Lower leg skin (tissue), 4 donors: ENCODE data around the gene TECPR2. TPM values are rescaled to one million over a fixed set of nuclear protein-coding genes. Genes with fewer than 3 reads are reported as not detected.

Source experiments
- DNase-seq, 2 donors: peaks; one replicate each; pipeline ENCODE4 v3.0.0-alpha.2; 2019; ENCODE audit warnings: low spot score in 2 of 2
- H3K4me3 ChIP-seq: fragments of 200-600 bp; sonication (generic); 2 replicates; pipeline ENCODE4 v1.5.1; 2017; ENCODE audit warnings: mild to moderate bottlenecking, low read depth; ENCODE audit not compliant: poor library complexity, severe bottlenecking
- POLR2A ChIP-seq, 2 donors: fragments of 450-650 bp; IDR thresholded peaks; one replicate each; pipeline ENCODE4 v1.6.1; 2016 to 2017; ENCODE audit warnings: antibody characterized with exemption in 2 of 2, mild to moderate bottlenecking in 1 of 2, moderate library complexity in 1 of 2
- WGBS, 2 donors: methylation state at CpG; one replicate each; pipeline ENCODE4 v1.1.5; 2018; 5-methylcytosine and 5-hydroxymethylcytosine counted together
- intact Hi-C: fragments of 100-400 bp; cut with DNase I; formaldehyde crosslinking; loops from one replicate; pipeline ENCODE4 v1.15.0; 2023; ENCODE audit warnings: low total_unique reads
- total RNA-seq, 4 donors: library from RNA; depleted of rRNA; stranded (reverse); fragments of >200 nt; gene quantifications; one replicate each; pipeline ENCODE4 v1.1.0, GENCODE V29; 2016
- TF ChIP-seq, protein P1 (sequence below), 3 donors: fragments of 450-650 bp; IDR thresholded peaks; one replicate each; pipeline ENCODE4 v1.5.1; 2016; ENCODE audit warnings: antibody characterized with exemption in 3 of 3, mild to moderate bottlenecking in 3 of 3, moderate library complexity in 2 of 3

The TECPR2 gene
- total RNA-seq, 4 donors from 2014 or later = 10.8 to 37.8 (median 17.8) TPM

DNA sequence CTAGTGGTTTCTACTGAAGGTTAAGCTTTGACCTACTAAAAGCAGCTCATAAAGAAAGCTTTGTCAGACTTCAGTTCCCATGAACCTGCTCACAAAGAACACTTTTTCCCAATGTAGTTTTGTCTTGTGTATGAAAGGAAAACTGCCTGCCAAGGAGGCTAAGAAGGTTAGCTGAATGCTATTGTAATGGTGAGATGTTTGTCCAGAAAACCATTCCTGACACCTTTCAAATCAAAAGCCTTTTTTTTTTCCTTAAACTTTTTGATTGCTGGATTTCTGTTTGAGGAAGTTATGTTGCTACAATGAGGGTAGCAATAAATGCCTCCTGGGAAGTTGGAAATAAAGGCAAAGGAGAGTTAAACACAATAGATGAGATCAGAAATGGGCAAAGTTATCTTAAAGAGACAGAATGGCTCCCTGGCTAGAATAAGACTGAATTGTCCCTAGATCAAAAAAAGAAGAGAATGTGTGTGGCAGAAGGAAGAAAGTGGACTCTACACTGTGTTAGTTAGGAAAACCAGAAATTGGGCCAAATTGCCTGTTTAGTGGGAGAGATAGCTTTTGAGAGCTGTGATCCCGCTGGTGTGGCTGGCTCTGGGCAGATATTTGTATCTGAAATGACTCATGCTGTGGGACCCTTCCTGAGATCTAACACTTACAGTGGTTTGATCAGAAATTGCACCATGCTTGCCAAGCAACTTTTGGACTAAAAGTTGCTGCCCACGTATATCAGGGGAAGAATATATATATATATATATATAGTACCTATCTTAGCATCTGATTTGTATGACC, 27.5 kb downstream of the TECPR2 start:
- DNase-seq = no peak
- TF ChIP-seq, protein P1, sequence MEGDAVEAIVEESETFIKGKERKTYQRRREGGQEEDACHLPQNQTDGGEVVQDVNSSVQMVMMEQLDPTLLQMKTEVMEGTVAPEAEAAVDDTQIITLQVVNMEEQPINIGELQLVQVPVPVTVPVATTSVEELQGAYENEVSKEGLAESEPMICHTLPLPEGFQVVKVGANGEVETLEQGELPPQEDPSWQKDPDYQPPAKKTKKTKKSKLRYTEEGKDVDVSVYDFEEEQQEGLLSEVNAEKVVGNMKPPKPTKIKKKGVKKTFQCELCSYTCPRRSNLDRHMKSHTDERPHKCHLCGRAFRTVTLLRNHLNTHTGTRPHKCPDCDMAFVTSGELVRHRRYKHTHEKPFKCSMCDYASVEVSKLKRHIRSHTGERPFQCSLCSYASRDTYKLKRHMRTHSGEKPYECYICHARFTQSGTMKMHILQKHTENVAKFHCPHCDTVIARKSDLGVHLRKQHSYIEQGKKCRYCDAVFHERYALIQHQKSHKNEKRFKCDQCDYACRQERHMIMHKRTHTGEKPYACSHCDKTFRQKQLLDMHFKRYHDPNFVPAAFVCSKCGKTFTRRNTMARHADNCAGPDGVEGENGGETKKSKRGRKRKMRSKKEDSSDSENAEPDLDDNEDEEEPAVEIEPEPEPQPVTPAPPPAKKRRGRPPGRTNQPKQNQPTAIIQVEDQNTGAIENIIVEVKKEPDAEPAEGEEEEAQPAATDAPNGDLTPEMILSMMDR (IDR thresholded peaks at IDR 0.05) = no peak
- no peak for TF ChIP-seq POLR2A (IDR thresholded peaks at IDR 0.05)
- intact Hi-C loops = no loop called here
- H3K4me3 ChIP-seq = no peak overlapping the region
- 60 to 73% methylated on average over 2 of the region's 2 CpGs for WGBS, 2 donors

DNA sequence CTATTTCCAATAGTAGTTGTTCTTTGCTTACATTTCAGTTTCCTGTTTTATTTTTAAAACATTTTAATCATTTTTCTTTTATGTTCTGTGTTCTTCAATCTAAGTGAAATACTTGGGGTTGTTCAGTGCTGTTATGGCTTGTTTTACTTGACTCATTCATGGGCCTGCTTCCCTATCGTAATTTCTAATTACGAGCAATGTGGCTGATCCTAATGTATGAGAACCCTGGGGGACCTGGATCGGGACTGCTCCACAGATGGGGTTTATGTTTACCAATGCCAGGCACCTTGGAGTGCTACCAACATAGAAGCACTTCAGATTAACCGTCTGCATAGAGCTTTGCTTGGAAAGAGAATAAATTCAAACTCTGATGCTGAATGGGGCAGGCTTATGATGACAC, 29.8 kb downstream of the TECPR2 start:
- no peak for TF ChIP-seq POLR2A (IDR thresholded peaks at IDR 0.05)
- TF ChIP-seq, protein P1 (IDR thresholded peaks at IDR 0.05) = no peak
- WGBS, 2 donors = 63 to 64% methylated on average over 4 of the region's 4 CpGs
- no peak overlapping the region for H3K4me3 ChIP-seq
- no peak for DNase-seq
- intact Hi-C loops = no loop called here

DNA sequence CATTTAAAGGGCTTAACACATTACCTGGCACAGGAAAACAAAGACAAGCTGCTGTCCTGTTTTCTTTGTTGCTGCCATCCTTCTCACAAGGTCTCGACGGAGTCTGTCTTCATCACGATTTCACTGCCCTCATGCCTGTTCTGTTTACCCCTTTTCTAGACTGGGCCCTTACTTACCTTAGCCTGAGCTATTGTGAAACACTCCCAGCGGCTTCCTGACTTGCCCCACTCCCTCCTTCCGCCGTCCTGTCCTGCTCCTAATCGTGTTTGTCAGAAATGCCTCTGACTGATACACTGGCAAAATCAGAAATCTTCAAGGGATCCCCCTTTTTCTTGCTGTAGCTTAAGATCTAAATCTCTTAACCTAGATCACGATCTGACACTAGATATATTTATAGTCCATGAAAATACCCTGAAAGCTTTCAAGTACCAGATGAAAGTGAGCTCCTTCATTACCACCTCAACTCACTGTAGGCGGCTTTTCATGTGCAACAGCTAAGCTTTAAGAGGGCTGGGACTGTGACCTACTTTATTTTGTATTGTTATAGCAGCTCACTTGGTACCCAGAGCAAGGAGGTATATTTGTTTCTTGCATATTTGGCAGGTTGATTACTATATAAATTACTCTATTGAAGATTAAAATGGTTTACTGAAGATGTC, 32.1 kb downstream of the TECPR2 start:
- 75 to 76% methylated on average over 9 of the region's 9 CpGs for WGBS, 2 donors
- intact Hi-C loops = no loop called here
- no peak for TF ChIP-seq POLR2A (IDR thresholded peaks at IDR 0.05)
- TF ChIP-seq, protein P1 (IDR thresholded peaks at IDR 0.05) = no peak
- DNase-seq = no peak
- H3K4me3 ChIP-seq = no peak overlapping the region

DNA sequence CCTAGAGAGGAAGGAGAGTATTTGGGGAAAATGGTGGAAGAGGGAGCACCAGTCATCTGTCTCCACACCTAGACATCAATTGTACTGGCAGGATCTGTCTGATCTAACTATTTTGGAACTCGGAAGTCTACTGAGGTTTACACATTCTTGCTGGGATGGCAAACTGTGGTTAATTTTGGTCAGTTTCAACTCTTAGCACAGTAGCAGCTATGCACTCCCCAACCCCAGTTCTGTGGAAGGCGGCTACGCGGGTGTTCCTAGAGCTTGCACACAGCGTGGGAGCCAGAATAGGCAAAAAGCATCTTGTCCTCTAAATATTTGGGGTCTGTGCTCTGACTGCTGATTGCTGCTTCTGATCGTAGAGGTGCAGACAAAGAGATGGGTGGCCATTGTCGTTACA, 33.8 kb downstream of the TECPR2 start:
- WGBS, 2 donors = 81 to 84% methylated on average over 7 of the region's 7 CpGs
- no peak for DNase-seq
- intact Hi-C loops = no loop called here
- H3K4me3 ChIP-seq = no peak overlapping the region
- TF ChIP-seq, protein P1 (IDR thresholded peaks at IDR 0.05) = no peak
- TF ChIP-seq POLR2A (IDR thresholded peaks at IDR 0.05) = no peak

DNA sequence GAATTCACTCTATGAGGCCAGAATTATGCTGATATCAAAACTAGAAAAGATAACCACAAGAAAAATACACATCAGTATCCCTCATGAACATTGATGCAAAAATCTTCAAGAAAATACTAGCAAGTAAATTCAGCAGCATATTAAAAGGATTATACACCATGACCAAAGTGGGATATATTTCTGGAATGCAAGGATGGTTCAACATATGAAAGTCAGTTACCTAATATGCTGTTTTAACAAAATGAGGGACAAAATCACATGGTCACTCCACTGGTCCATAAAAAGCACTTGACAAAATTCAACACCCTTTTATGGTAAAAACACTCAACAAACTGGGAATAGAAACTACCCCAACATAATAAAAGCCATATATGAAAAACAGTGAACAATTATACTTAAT, 40.3 kb downstream of the TECPR2 start:
- no peak for DNase-seq
- TF ChIP-seq POLR2A (IDR thresholded peaks at IDR 0.05) = no peak
- TF ChIP-seq, protein P1 (IDR thresholded peaks at IDR 0.05) = no peak
- no peak overlapping the region for H3K4me3 ChIP-seq
- intact Hi-C loops = no loop called here
